ENCODE data around the gene SNTG2.

The SNTG2 gene

GRCh38 chr2:926896-927295, 23.8 kb upstream of the SNTG2 start:
- DNase-seq (ENCODE audit: low read depth in 2 of 2) = no peak

- DNase-seq (ENCODE audit: low read depth in 2 of 2) = no peak
Measured at GRCh38 chr2:929011-929735, 21.5 kb upstream of the SNTG2 start.

- no peak for DNase-seq (ENCODE audit: low read depth in 2 of 2)
Measured at GRCh38 chr2:929925-930324, 20.7 kb upstream of the SNTG2 start.

- no peak for DNase-seq (ENCODE audit: low read depth in 2 of 2)
Measured at GRCh38 chr2:930935-931334, 19.7 kb upstream of the SNTG2 start.

- DNase-seq (ENCODE audit: low read depth in 2 of 2) = no peak
Measured at GRCh38 chr2:932320-933115, 18.1 kb upstream of the SNTG2 start.

- DNase-seq (ENCODE audit: low read depth in 2 of 2) = no peak
Measured at GRCh38 chr2:933734-934295, 16.8 kb upstream of the SNTG2 start.

- no peak for DNase-seq (ENCODE audit: low read depth in 2 of 2)
Measured at GRCh38 chr2:937530-937929, 13.1 kb upstream of the SNTG2 start.

- no peak for DNase-seq (ENCODE audit: low read depth in 2 of 2)
Measured at GRCh38 chr2:938181-939005, 12.3 kb upstream of the SNTG2 start.

GRCh38 chr2:939936-940601, 10.6 kb upstream of the SNTG2 start:
- DNase-seq (ENCODE audit: low read depth in 2 of 2) = no peak

GRCh38 chr2:941871-942270, 8.8 kb upstream of the SNTG2 start:
- no peak for DNase-seq (ENCODE audit: low read depth in 2 of 2)

- DNase-seq (ENCODE audit: low read depth in 2 of 2) = no peak
Measured at GRCh38 chr2:942775-943460, 7.7 kb upstream of the SNTG2 start.

- DNase-seq (ENCODE audit: low read depth in 2 of 2) = no peak
Measured at GRCh38 chr2:943461-943797, 7.2 kb upstream of the SNTG2 start.

- no peak for DNase-seq (ENCODE audit: low read depth in 2 of 2)
Measured at GRCh38 chr2:943821-944220, 6.8 kb upstream of the SNTG2 start.

- no peak for DNase-seq (ENCODE audit: low read depth in 2 of 2)
Measured at GRCh38 chr2:944693-945092, 6.0 kb upstream of the SNTG2 start.

- no peak for DNase-seq (ENCODE audit: low read depth in 2 of 2)
Measured at GRCh38 chr2:945104-945503, 5.5 kb upstream of the SNTG2 start.

GRCh38 chr2:946073-946948, 4.3 kb upstream of the SNTG2 start:
- DNase-seq (ENCODE audit: low read depth in 2 of 2) = no peak

GRCh38 chr2:949384-950079, 1.1 kb upstream of the SNTG2 start:
- no peak for DNase-seq (ENCODE audit: low read depth in 2 of 2)

- DNase-seq (ENCODE audit: low read depth in 2 of 2) = no peak
Measured at GRCh38 chr2:951224-952006, 766 bp downstream of the SNTG2 start.

GRCh38 chr2:953408-953807, 2.8 kb downstream of the SNTG2 start:
- no peak for DNase-seq (ENCODE audit: low read depth in 2 of 2)

Measured in stimulated activated CD8-positive, alpha-beta memory T cell treated with anti-CD3 and anti-CD28 coated beads, Interleukin-7, amount 100 ng/mL, for 4 hours (primary cell).